HG03521 (cell line): ENCODE results near the gene ITGAE.
A peak's percentile ranks its signal among the peaks of the same experiment; 100 is the strongest.
"Not testable (repeated sequence)": the region's sequence is repeated elsewhere in the genome, so short reads cannot be mapped to it uniquely, and the experiment has no call there.

Source experiments
- ATAC-seq: cut with Tn5 transposase; IDR thresholded peaks from one replicate; pipeline ENCODE4 v1.9.1; 2021; ENCODE audit warnings: mild to moderate bottlenecking, moderate library complexity; ENCODE audit not compliant: unreplicated experiment

Gene ITGAE

DNA sequence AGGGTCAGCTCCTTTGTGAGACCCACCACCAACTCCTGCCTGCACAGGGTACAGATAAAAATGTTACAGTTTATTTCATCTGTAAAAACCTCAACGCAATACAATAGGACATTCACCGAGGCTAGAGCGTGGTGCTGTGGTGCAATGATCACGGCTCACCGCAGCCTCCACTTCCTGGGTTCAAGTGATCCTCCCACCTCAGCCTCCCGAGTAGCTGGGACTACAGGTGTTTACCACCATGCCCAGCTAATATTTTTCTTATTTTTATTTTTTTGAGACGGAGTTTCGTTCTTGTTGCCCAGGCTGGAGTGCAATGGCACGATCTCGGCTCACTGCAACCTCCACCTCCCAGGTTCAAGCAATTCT lies 66.1 kb downstream of the ITGAE start:
- not testable (repeated sequence) for ATAC-seq

DNA sequence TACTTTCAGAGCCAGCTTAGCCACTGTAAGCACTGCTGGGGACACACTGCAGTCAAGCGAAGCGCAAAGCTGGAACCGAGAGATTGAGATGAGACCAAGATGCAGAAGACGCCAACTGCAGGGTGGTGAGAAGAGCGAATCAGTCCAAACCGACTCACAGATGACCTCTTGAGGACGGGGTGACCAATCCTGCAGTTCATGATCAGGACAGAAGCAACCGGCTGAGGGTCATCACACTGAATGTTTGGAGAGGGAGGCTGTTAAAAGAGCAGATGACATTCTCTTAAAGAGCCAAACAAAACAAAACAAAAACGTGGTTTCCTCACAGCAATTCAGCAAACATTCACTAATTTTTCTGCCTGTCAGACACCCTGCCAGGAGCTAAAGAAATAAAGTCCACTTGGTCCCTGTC lies 68.8 kb downstream of the ITGAE start:
- no peak for ATAC-seq

GRCh38 chr17:3730881-3731429 lies 70.0 kb downstream of the ITGAE start:
- ATAC-seq, result no peak

- ATAC-seq, result no peak
Observed at GRCh38 chr17:3729881-3730280, 71.1 kb downstream of the ITGAE start.

DNA sequence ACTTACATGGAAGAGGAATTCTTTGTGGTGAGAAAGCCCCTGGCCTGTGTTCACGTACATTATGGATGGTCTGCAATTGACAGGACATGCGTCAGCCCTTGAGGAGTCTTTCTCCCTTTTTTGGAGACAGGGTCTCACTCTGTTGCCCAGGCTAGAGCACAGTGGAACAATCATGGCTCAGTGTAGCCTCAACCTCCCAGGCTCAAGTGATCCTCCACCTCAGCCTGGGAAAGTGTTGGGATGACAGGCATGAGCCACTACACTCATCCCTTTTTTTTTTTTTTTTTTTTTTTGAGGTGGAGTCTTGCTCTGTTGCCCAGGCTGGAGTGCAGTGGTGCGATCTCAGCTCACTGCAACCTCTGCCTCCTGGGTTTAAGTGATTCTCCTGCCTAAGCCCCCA lies 72.9 kb downstream of the ITGAE start:
- not testable (repeated sequence) for ATAC-seq

GRCh38 chr17:3727041-3727440 lies 73.9 kb downstream of the ITGAE start:
- ATAC-seq, result no peak

GRCh38 chr17:3724378-3725077 lies 76.5 kb downstream of the ITGAE start:
- ATAC-seq, result no peak

- peak; percentile 88 for ATAC-seq
Observed at GRCh38 chr17:3723556-3724377, 77.2 kb downstream of the ITGAE start, which contains the start of gene HASPIN. Gene HASPIN (plus strand): TSS chr17:3723903. CDS start chr17:3723936, 33 bp downstream.

DNA sequence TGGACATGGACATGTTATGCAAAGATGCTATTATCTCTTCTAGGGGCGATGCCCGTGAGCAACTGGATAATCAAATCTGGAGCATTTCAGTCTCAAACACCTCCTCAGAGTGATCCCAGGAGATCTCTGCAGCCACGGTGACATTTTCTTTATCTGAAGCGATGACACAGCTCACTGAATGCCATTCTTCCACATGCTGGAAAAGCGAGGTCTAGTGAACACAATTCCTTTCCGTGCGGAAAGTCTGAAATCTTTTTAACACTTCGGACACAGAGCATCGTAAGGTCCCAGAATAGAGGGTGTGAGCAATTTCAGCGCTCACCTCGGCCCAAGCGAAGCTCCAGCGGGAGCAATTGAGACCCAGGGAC lies 77.8 kb downstream of the ITGAE start:
- ATAC-seq, result peak; percentile 9

DNA sequence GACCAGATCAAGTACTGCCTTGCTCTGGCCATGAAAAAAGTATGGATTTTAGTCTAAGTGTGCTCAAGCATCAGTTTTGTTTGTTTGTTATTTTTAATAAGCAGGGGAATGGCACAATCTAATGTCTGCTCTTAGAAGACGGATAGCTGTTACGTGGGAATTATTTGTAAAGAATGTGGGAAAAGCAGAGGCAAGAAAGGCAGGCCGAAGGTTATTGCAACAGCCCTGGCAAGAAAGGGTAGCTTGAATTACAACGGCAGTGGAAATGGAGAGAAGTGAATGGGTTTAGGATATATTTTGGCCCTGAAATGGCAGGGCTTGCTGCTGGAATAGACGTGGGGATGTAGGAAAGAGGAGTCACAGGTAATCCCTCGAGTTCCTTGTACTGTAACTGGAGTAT lies 78.3 kb downstream of the ITGAE start:
- ATAC-seq, result no peak

DNA sequence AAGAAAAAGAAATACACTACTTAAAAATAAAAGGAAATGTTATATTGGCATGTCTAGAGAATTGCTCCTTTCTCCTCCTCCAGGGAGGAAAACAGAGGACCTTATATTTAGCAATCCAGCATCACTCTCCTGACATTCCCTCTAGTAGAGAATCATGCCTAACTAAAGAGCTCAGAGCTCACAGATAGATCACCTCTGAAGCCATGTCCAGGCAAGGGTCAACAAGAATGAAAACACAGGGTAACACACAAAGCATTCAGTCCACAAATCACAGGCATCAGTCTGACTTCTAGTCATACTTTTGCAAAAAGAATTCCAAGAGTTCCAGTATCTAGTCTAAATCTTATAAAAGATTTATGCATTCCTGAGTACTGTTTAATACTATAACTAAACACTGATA lies 81.7 kb downstream of the ITGAE start:
- ATAC-seq, result no peak

DNA sequence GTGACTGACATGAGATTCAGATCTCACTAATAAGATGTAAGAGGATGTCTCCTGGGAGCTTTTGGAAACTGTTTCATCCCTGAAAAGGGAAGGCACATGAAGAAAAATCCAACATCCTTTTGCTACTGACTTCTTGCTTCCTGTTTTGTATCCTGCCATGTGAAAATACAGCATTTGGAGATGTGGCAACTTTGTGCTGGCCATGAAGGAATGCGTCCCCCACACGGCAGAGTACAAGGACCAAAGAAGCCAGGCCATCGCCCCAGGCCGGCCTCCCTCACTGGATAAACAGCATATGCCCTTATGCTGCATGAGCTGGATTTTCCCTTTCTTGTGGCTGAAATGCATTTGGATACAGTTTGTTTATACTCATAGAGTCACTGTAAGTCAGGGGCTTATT lies 82.8 kb downstream of the ITGAE start:
- no peak for ATAC-seq

- no peak for ATAC-seq
Observed at GRCh38 chr17:3715296-3715695, 85.7 kb downstream of the ITGAE start.

DNA sequence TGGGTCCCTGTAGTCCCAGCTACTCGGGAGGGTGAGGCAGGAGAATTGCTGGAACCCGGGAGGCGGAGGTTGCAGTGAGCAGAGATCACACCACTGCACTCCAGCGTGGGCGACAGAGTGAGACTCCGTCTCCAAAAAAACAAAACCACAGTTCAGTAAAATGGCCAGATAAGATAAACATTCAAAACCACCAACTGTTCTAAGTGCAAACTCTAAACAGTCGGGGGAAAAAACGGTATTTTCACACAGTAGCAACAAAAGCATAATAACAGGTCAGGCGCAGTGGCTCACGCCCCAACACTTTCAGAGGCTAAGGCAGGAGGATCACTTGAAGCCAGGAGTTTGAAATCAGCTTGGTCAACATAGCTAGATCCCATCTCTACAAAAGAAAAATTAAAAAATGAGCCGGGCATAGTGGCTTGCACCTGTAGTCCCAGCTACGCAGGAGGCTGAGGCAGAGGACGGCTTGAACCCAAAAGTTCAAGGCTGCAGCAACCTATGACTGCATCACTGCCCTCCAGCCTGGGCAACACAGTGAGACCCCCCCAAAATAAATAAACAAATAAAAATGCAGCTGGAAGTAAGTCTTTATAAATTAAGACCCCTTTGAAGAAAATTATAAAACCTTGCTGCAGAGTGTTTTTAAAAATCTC lies 88.1 kb downstream of the ITGAE start:
- no peak for ATAC-seq

- ATAC-seq, result peak; percentile 85
Observed at GRCh38 chr17:3710951-3711383, 90.0 kb downstream of the ITGAE start.

- ATAC-seq, result no peak
Observed at GRCh38 chr17:3708366-3708765, 92.6 kb downstream of the ITGAE start.

GRCh38 chr17:3705718-3705984 lies 95.3 kb downstream of the ITGAE start:
- not testable (repeated sequence) for ATAC-seq

DNA sequence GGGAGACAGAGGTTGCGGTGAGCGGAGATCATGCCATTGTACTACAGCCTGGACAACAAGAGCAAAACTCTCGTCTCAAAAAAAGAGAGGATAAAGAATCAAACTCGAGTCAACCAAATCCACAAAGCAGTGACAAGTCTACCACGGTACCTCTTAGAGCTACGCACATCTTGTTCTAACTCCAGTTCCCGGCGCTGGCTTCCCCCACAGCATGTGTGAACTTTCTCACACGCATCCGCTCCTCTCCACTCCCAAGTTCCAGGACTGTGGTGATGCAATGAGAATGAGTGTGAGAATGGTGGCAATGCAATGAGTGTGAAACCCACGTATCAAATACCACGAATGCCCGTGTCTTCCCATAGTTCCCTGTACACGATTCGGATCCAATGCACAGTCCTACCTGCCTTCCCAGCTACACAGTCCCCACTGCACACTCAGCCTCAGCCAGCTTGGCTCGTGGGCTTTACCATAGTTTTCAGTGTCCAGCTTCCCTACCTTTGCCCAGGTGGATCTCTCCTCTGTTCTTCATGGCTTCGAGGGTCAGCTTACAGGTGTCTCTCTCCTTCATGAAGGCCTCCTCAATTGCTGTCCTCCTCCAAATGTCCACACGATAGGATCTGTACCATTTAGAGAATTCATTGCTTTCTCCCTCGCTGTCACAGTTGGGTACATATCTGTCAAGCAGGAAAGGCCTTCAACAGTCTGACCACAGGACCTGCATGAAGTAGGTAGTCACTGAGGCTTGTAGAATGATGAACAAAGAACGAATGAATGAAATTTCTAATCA lies 95.9 kb downstream of the ITGAE start:
- no peak for ATAC-seq

DNA sequence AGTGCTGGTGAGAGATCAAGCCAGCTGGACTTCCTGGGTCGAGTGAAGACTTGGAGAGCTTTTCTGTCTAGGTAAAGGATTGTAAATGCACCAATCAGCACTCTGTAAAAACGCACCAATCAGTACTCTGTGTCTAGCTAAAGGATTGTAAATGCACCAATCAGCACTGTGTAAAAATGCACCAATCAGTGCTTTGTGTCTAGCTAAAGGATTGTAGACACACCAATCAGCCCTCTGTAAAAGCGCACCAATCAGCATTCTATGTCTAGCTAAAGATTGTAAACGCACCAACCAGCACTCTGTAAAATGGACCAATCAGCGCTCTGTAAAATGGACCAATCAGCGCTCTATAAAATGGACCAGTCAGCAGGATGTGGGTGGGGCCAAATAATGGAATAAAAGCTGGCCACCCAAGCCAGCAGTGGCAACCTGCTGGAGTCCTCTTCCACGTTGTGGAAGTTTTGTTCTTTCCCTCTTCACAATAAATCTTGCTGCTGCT lies 98.9 kb downstream of the ITGAE start:
- not testable (repeated sequence) for ATAC-seq

DNA sequence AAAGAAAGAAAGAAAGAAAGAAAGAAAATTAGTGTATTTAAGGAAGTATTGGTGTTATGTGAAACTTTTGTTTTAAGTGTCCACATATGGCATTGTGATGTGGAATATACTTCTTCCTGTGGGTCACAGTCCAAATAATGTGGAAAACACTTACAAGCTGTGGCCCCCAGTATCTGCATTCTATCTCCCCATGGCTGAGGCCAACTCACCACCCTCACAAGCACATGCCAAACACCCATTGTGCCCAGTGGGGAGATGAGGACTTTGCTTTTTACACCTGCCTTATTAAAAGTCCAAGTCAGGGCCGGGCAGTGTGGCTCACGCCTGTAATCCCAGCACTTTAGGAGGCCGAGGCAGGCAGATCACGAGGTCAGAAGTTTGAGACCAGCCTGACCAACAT lies 101.0 kb downstream of the ITGAE start:
- no peak for ATAC-seq

DNA sequence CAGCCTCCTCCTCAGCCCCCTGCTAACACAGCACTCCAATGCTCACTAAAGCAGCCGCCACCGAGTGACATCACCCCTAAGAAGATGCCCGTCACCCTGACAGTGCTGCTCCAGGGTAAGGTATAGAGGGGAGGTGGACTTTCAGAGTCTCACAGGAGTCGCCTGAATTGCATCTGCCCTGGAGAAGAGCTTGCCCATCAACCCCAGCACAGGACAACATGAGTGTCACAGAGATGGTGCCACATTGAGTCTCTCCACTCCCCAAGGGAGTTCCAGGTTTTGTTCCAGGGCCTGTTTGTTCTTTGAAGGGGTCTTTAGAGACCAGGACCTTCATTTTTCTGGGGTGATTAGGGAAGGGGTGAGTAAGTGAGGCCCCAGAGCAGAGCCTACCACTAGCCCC lies 102.8 kb downstream of the ITGAE start:
- no peak for ATAC-seq
